ENCODE data around the gene DAB2IP. TPM values are rescaled to one million over a fixed set of nuclear protein-coding genes. Genes with fewer than 3 reads are reported as not detected.

DAB2IP gene
- total RNA-seq, 2 experiments from 2014 or later: 0.06 TPM; not detected in 1

DNA sequence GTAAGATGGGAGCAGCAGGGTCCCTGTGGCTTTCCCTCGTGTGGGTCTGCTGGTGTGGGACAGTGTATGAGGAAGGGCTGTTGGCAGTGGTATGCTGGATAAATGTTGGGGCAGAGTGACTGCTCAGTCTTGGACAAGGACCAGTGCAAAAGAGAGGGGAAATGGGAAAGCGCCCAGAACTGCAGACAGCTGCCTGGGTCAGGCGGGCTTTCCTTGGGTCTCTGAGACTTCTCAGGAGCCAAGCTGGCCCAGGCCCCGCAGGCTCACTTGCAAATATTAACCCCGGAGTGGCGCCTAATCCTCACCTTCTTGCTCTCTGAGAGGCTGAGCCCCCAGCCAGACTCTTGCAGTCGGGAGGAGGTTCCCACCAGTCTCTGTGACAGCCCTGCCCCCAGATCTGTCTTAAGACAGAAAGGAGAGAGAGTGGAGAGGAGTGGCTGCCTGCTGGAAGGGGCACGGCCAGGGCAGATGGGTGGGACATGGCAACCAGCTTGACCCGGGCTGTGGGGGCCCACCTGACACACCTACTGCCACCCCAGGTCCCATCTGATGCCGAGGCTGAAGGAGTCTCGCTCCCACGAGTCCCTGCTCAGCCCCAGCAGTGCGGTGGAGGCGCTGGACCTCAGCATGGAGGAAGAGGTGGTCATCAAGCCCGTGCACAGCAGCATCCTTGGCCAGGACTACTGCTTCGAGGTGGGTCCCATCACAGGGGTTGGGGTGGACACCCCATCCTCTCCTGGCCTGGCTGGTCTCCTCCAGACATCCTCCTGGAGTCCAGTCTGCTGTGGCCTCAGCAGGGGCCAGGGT lies 105.2 kb downstream of the DAB2IP start:
- no peak for ATAC-seq (ENCODE audit: poor library complexity)
- Histone ChIP-seq H3K4me1 (ENCODE audit: insufficient read depth, low read length) (no peaks in the 10 kb centered on the region), H3K9me3 (ENCODE audit: control insufficient read depth in 1 of 2, insufficient read depth in 1 of 2, low read length in 2 of 2) (no peaks in the 10 kb centered on the region), H3K4me3 (ENCODE audit: low read length) (no peak overlapping the region), H3K27me3 (ENCODE audit: control insufficient read depth in 1 of 2, insufficient read depth in 2 of 2, low read length in 2 of 2) (no peaks in the 10 kb centered on the region), H3K36me3 (ENCODE audit: insufficient read depth, low read length) (no peaks in the 10 kb centered on the region), H3K27ac (ENCODE audit: low read depth in 1 of 2, low read length in 2 of 2) (no peak overlapping the region)
- POLR2A ChIA-PET: no interaction called here
- no peak for TF ChIP-seq CTCF (IDR thresholded peaks at IDR 0.05)
- no peaks in the 10 kb centered on the region for H3K36me3 Mint-ChIP-seq (ENCODE audit: low read depth)
- intact Hi-C loops (cut with DNase I, micrococcal nuclease): no loop called here
- H3K4me3 Mint-ChIP-seq: no peak overlapping the region
- CTCF ChIA-PET: no interaction called here
- H3K27me3 Mint-ChIP-seq: no peaks in the 10 kb centered on the region
- H3K4me1 Mint-ChIP-seq (ENCODE audit: low read depth): no peaks in the 10 kb centered on the region
- DNase-seq: no peak
- H3K27ac Mint-ChIP-seq: no peak overlapping the region
- no peaks in the 10 kb centered on the region for H3K9me3 Mint-ChIP-seq

DNA sequence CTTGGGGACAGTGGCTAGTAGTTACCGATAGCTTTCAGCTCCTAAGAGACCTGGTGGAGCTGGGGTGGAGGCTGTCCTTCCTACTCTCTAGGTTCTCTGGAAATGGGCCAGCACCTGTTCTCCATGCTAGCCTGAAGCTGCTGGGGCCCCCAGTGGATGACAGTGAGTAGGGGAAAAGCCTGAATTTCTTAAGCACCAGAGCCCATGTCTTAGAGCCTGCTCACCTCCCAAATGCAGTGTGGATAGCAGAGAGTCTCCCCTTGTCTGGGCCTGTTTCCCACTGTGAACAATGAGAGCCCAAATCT lies 105.8 kb downstream of the DAB2IP start:
- POLR2A ChIA-PET: no interaction called here

GRCh38 chr9:121758693-121759092 lies 107.3 kb downstream of the DAB2IP start:
- no peaks in the 10 kb centered on the region for H3K36me3 Mint-ChIP-seq (ENCODE audit: low read depth)
- ChIA-PET POLR2A (no interaction called here), CTCF (no interaction called here)
- no peaks in the 10 kb centered on the region for H3K27me3 Mint-ChIP-seq
- H3K4me1 ChIP-seq (ENCODE audit: insufficient read depth, low read length): no peaks in the 10 kb centered on the region
- no peaks in the 10 kb centered on the region for H3K9me3 Mint-ChIP-seq
- DNase-seq (no peak), ATAC-seq (ENCODE audit: poor library complexity) (no peak)
- no peak overlapping the region for H3K27ac ChIP-seq (ENCODE audit: low read depth in 1 of 2, low read length in 2 of 2)
- no peaks in the 10 kb centered on the region for H3K27me3 ChIP-seq (ENCODE audit: control insufficient read depth in 1 of 2, insufficient read depth in 2 of 2, low read length in 2 of 2)
- no peaks in the 10 kb centered on the region for H3K4me1 Mint-ChIP-seq (ENCODE audit: low read depth)
- no peak overlapping the region for H3K4me3 ChIP-seq (ENCODE audit: low read length)
- no peak overlapping the region for H3K27ac Mint-ChIP-seq
- no peaks in the 10 kb centered on the region for H3K9me3 ChIP-seq (ENCODE audit: control insufficient read depth in 1 of 2, insufficient read depth in 1 of 2, low read length in 2 of 2)
- no peak for TF ChIP-seq CTCF (IDR thresholded peaks at IDR 0.05)
- intact Hi-C loops (cut with DNase I, micrococcal nuclease): no loop called here
- H3K4me3 Mint-ChIP-seq: no peak overlapping the region
- H3K36me3 ChIP-seq (ENCODE audit: insufficient read depth, low read length): no peaks in the 10 kb centered on the region

More for the DNA sequence above, 105.8 kb downstream of the DAB2IP start:
- H3K27me3 ChIP-seq (ENCODE audit: control insufficient read depth in 1 of 2, insufficient read depth in 2 of 2, low read length in 2 of 2): no peaks in the 10 kb centered on the region
- no peaks in the 10 kb centered on the region for H3K9me3 ChIP-seq (ENCODE audit: control insufficient read depth in 1 of 2, insufficient read depth in 1 of 2, low read length in 2 of 2)
- Mint-ChIP-seq H3K36me3 (ENCODE audit: low read depth) (no peaks in the 10 kb centered on the region), H3K9me3 (no peaks in the 10 kb centered on the region), H3K4me1 (ENCODE audit: low read depth) (no peaks in the 10 kb centered on the region), H3K27me3 (no peaks in the 10 kb centered on the region), H3K27ac (no peak overlapping the region), H3K4me3 (no peak overlapping the region)
- CTCF ChIA-PET: no interaction called here
- no peak overlapping the region for H3K4me3 ChIP-seq (ENCODE audit: low read length)
- no peak for TF ChIP-seq CTCF (IDR thresholded peaks at IDR 0.05)
- no peak for ATAC-seq (ENCODE audit: poor library complexity)
- no peaks in the 10 kb centered on the region for H3K4me1 ChIP-seq (ENCODE audit: insufficient read depth, low read length)
- no peak for DNase-seq
- no peak overlapping the region for H3K27ac ChIP-seq (ENCODE audit: low read depth in 1 of 2, low read length in 2 of 2)
- intact Hi-C loops (cut with DNase I, micrococcal nuclease): no loop called here
- no peaks in the 10 kb centered on the region for H3K36me3 ChIP-seq (ENCODE audit: insufficient read depth, low read length)

Data from CD4-positive, alpha-beta T cell (primary cell).